Measurements from ENCODE around the gene ZACN.

Gene ZACN

GRCh38 chr17:76082326-76083251, 3.6 kb downstream of the ZACN start:
- DNase-seq (ENCODE audit: low read depth): no peak

GRCh38 chr17:76083536-76084182, 4.7 kb downstream of the ZACN start:
- DNase-seq (ENCODE audit: low read depth): no peak

GRCh38 chr17:76085066-76085730, 6.2 kb downstream of the ZACN start:
- DNase-seq (ENCODE audit: low read depth): no peak

GRCh38 chr17:76085731-76086366, 6.9 kb downstream of the ZACN start:
- no peak for DNase-seq (ENCODE audit: low read depth)

GRCh38 chr17:76086384-76086783, 7.4 kb downstream of the ZACN start:
- no peak for DNase-seq (ENCODE audit: low read depth)

- DNase-seq (ENCODE audit: low read depth): no peak
These were observed 8.5 kb downstream of the ZACN start for GRCh38 chr17:76087531-76087930.

GRCh38 chr17:76088041-76088867, 9.3 kb downstream of the ZACN start:
- no peak for DNase-seq (ENCODE audit: low read depth)

GRCh38 chr17:76088868-76089576, 10.0 kb downstream of the ZACN start:
- DNase-seq (ENCODE audit: low read depth): no peak

GRCh38 chr17:76089680-76090516, 10.9 kb downstream of the ZACN start:
- no peak for DNase-seq (ENCODE audit: low read depth)

GRCh38 chr17:76090517-76091129, 11.6 kb downstream of the ZACN start:
- DNase-seq (ENCODE audit: low read depth): no peak

- no peak for DNase-seq (ENCODE audit: low read depth)
These were observed 12.7 kb downstream of the ZACN start for GRCh38 chr17:76091526-76092286.

- no peak for DNase-seq (ENCODE audit: low read depth)
These were observed 13.8 kb downstream of the ZACN start for GRCh38 chr17:76092526-76093413.

GRCh38 chr17:76094046-76094445, 15.1 kb downstream of the ZACN start:
- no peak for DNase-seq (ENCODE audit: low read depth)

GRCh38 chr17:76095943-76096342, 17.0 kb downstream of the ZACN start:
- DNase-seq (ENCODE audit: low read depth): no peak

- DNase-seq (ENCODE audit: low read depth): no peak
These were observed 18.8 kb downstream of the ZACN start for GRCh38 chr17:76097716-76098295.

GRCh38 chr17:76102944-76103273, 23.9 kb downstream of the ZACN start:
- DNase-seq (ENCODE audit: low read depth): no peak
